ENCODE results near the gene NHS. TPM values are rescaled to one million over a fixed set of nuclear protein-coding genes. Genes with fewer than 3 reads are reported as not detected.

NHS gene
- total RNA-seq, 4 donors from 2014 or later: 2.4 to 5.4 (median 4.0) TPM

- TF ChIP-seq CTCF (IDR thresholded peaks at IDR 0.05): no peak
- no peak for TF ChIP-seq POLR2A (IDR thresholded peaks at IDR 0.05)
- DNase-seq (ENCODE audit: low spot score in 2 of 2): no peak
- no peak overlapping the region for H3K4me3 ChIP-seq (ENCODE audit: low read depth, poor library complexity, severe bottlenecking)
- intact Hi-C loops (cut with DNase I; ENCODE audit: low total_unique reads): no loop called here
These were observed 304.3 kb downstream of the NHS start for GRCh38 chrX:17679261-17679660.

- 58 to 75% methylated on average over 2 of the region's 2 CpGs for WGBS, 2 donors
- H3K4me3 ChIP-seq (ENCODE audit: low read depth, poor library complexity, severe bottlenecking): no peak overlapping the region
- intact Hi-C loops (cut with DNase I; ENCODE audit: low total_unique reads): no loop called here
- no peak for TF ChIP-seq CTCF (IDR thresholded peaks at IDR 0.05)
- TF ChIP-seq POLR2A (IDR thresholded peaks at IDR 0.05): no peak
- no peak for DNase-seq (ENCODE audit: low spot score in 2 of 2)
These were observed 304.8 kb downstream of the NHS start for GRCh38 chrX:17679820-17680219.

DNA sequence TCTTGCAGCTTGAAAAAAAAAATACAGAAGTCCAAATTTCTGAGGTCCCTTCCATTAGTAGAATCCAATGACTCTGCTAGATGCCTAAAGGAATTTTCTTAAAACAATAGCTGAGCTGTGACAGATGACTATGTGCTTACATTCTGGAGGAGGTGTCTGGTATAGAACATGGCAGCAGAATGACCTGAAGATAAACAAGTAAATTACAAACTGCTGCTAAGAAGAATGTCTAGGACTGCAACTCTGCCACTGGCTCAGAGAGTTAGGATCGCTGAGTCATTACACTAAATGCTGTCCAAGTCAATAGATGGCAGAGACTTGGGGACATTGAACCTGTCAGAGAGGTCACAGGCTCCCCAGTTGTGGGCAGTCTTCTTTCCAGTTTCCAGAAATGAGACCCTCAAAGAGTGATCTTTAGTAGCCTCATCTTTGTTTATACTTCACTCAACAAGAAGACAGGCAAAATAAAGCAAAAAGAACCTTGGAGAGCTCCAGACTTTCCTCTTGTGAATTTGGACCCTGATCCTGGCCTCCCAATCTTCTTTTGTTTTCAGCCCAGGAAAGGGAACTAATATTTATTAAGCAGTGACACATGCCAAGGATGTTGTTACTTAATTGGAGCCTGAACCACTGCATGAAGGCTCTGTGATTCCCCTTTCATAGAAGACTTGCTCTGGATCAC is 305.9 kb downstream of the NHS start:
- DNase-seq (ENCODE audit: low spot score in 2 of 2): no peak
- 69 to 74% methylated on average over 1 of the region's 1 CpG for WGBS, 2 donors
- H3K4me3 ChIP-seq (ENCODE audit: low read depth, poor library complexity, severe bottlenecking): no peak overlapping the region
- TF ChIP-seq POLR2A (IDR thresholded peaks at IDR 0.05): no peak
- no peak for TF ChIP-seq CTCF (IDR thresholded peaks at IDR 0.05)
- intact Hi-C loops (cut with DNase I; ENCODE audit: low total_unique reads): no loop called here

DNA sequence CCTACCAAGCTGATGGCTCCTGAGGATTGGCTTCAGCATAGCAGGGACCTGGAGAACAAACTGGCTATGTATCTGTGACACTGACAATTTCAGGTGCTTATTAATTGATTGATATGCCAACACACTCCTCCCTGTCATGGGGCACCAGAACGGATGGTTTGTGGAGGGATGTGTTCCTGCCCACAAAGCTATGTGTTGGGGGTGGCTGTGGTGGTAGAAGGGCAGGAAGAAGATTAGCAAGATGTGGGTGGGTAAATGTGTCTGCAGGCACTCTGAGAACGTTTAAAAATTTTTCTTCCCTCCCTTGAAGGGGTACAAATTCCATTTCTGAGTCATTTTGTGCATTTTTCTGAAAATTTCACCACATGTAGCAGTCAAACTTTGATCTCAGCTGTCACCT is 307.3 kb downstream of the NHS start:
- no peak for DNase-seq (ENCODE audit: low spot score in 2 of 2)
- no peak overlapping the region for H3K4me3 ChIP-seq (ENCODE audit: low read depth, poor library complexity, severe bottlenecking)
- TF ChIP-seq POLR2A (IDR thresholded peaks at IDR 0.05) (no peak), CTCF (IDR thresholded peaks at IDR 0.05) (no peak)
- intact Hi-C loops (cut with DNase I; ENCODE audit: low total_unique reads): no loop called here
- 39 to 50% methylated on average over 1 to 2 of the region's 2 CpGs for WGBS, 2 donors

DNA sequence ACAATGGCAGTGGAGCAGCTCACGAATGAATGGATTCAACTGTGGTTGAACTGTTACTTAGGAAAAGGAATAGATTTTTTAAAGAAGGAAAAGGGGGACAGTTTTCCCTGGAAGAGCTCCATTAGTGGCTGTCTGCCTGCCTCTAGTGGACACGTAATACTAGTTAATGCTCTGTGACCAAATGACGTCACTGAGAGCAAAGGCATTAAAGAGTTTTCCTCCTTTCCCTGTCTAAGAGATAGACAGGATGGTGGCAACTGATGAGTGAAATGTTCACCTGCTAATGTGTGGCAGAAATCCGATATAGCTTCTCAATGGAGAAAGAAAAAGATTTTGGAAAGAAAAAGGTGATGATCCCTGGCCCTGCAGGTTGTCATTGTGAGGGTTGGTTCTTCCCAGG is 310.0 kb downstream of the NHS start:
- TF ChIP-seq POLR2A (IDR thresholded peaks at IDR 0.05): no peak
- TF ChIP-seq CTCF (IDR thresholded peaks at IDR 0.05): no peak
- DNase-seq (ENCODE audit: low spot score in 2 of 2): no peak
- intact Hi-C loops (cut with DNase I; ENCODE audit: low total_unique reads): no loop called here
- H3K4me3 ChIP-seq (ENCODE audit: low read depth, poor library complexity, severe bottlenecking): no peak overlapping the region
- 86 to 89% methylated on average over 4 of the region's 4 CpGs for WGBS, 2 donors

- no peak overlapping the region for H3K4me3 ChIP-seq (ENCODE audit: low read depth, poor library complexity, severe bottlenecking)
- WGBS, 2 donors: 93 to 97% methylated on average over 14 of the region's 14 CpGs
- intact Hi-C loops (cut with DNase I; ENCODE audit: low total_unique reads): no loop called here
- TF ChIP-seq CTCF (IDR thresholded peaks at IDR 0.05) (no peak), POLR2A (IDR thresholded peaks at IDR 0.05) (no peak)
- DNase-seq (ENCODE audit: low spot score in 2 of 2): no peak
These were observed 312.6 kb downstream of the NHS start for GRCh38 chrX:17687648-17688047.
